Activated T-helper 17 cell treated with anti-CD3 and anti-CD28 coated beads, Interleukin-2, amount 50 U/mL, for 72 hours (primary cell): ENCODE measurements around the gene ACSM3. TPM values are rescaled to one million over a fixed set of nuclear protein-coding genes. Genes with fewer than 3 reads are reported as not detected.

Experiments used
- ATAC-seq: fragments of 150-1000 bp; cut with Tn5 transposase; replicated peaks from 2 replicates; pipeline ENCODE4 v1.10.0; 2021; ENCODE audit warnings: mild to moderate bottlenecking, moderate library complexity
- H3K27ac Mint-ChIP-seq: one replicate; pipeline ENCODE4 v1.8.0; 2022; ENCODE audit warnings: mixed read lengths
- H3K27me3 Mint-ChIP-seq: one replicate; pipeline ENCODE4 v1.8.0; 2022; ENCODE audit warnings: mixed read lengths
- H3K36me3 Mint-ChIP-seq: one replicate; pipeline ENCODE4 v1.8.0; 2022; ENCODE audit warnings: low read depth, mild to moderate bottlenecking, mixed read lengths
- H3K4me1 Mint-ChIP-seq: one replicate; pipeline ENCODE4 v1.8.0; 2022; ENCODE audit warnings: mixed read lengths
- H3K4me3 Mint-ChIP-seq: one replicate; pipeline ENCODE4 v1.8.0; 2022; ENCODE audit warnings: mild to moderate bottlenecking, mixed read lengths
- H3K9me3 Mint-ChIP-seq: one replicate; pipeline ENCODE4 v1.8.0; 2022; ENCODE audit warnings: mixed read lengths
- total RNA-seq, 2 donors: library from RNA; stranded (reverse); gene quantifications; one replicate each; pipeline ENCODE4 v1.2.3, GENCODE V29; 2022

The ACSM3 gene
- total RNA-seq, 2 donors from 2014 or later, result 13.3 to 15.1 TPM

GRCh38 chr16:20806168-20807050 is 42.6 kb downstream of the ACSM3 start, which contains the start of the genes ERI2 and REXO5:
ERI2 (minus strand) TSS chr16:20806472; CDS start chr16:20806430, 42 bp downstream.
REXO5 (plus strand) TSS chr16:20806527; CDS start chr16:20806954, 427 bp downstream.
- ATAC-seq, result peak; percentile 87
- no peaks in the 10 kb centered on the region for H3K9me3 Mint-ChIP-seq
- peaks cover 8% of the 10 kb centered on the region for H3K36me3 Mint-ChIP-seq
- peak within 1 kb of the TSS; percentile 96 for H3K27ac Mint-ChIP-seq
- H3K4me1 Mint-ChIP-seq, result no peaks in the 10 kb centered on the region
- H3K4me3 Mint-ChIP-seq, result peak within 1 kb of the TSS; percentile 93
- no peaks in the 10 kb centered on the region for H3K27me3 Mint-ChIP-seq

- Mint-ChIP-seq H3K27me3 (no peaks in the 10 kb centered on the region), H3K4me1 (no peaks in the 10 kb centered on the region), H3K27ac (peak overlapping the region; percentile 96)
Measured at GRCh38 chr16:20807862-20808261, 44.0 kb downstream of the ACSM3 start.

GRCh38 chr16:20811889-20812439 is 48.1 kb downstream of the ACSM3 start:
- peaks cover 5% of the 10 kb centered on the region for H3K4me1 Mint-ChIP-seq
- H3K9me3 Mint-ChIP-seq, result no peaks in the 10 kb centered on the region
- peaks cover 1% of the 10 kb centered on the region for H3K36me3 Mint-ChIP-seq
- no peaks in the 10 kb centered on the region for H3K27me3 Mint-ChIP-seq
- H3K27ac Mint-ChIP-seq, result no peak overlapping the region
- ATAC-seq, result no peak
- H3K4me3 Mint-ChIP-seq, result no peak overlapping the region

More at GRCh38 chr16:20807862-20808261, 44.0 kb downstream of the ACSM3 start:
- peak overlapping the region; percentile 93 for H3K4me3 Mint-ChIP-seq
- H3K9me3 Mint-ChIP-seq, result no peaks in the 10 kb centered on the region
- ATAC-seq, result no peak
- H3K36me3 Mint-ChIP-seq, result peaks cover 8% of the 10 kb centered on the region

- Mint-ChIP-seq H3K4me3 (no peak overlapping the region), H3K9me3 (no peaks in the 10 kb centered on the region), H3K36me3 (no peaks in the 10 kb centered on the region), H3K27me3 (no peaks in the 10 kb centered on the region), H3K4me1 (peaks cover 5% of the 10 kb centered on the region), H3K27ac (no peak overlapping the region)
- no peak for ATAC-seq
Measured at GRCh38 chr16:20812510-20812909, 48.7 kb downstream of the ACSM3 start.

GRCh38 chr16:20814784-20815183 is 51.0 kb downstream of the ACSM3 start:
- Mint-ChIP-seq H3K9me3 (no peaks in the 10 kb centered on the region), H3K4me3 (no peak overlapping the region), H3K27ac (no peak overlapping the region), H3K36me3 (no peaks in the 10 kb centered on the region), H3K4me1 (peaks cover 5% of the 10 kb centered on the region), H3K27me3 (no peaks in the 10 kb centered on the region)
- ATAC-seq, result peak; percentile 72

- H3K36me3 Mint-ChIP-seq, result peaks cover 4% of the 10 kb centered on the region
- no peaks in the 10 kb centered on the region for H3K9me3 Mint-ChIP-seq
- H3K4me1 Mint-ChIP-seq, result peaks cover 5% of the 10 kb centered on the region
- no peak for ATAC-seq
- no peak overlapping the region for H3K4me3 Mint-ChIP-seq
- no peak overlapping the region for H3K27ac Mint-ChIP-seq
- H3K27me3 Mint-ChIP-seq, result no peaks in the 10 kb centered on the region
Measured at GRCh38 chr16:20818929-20819585, 55.2 kb downstream of the ACSM3 start.

- Mint-ChIP-seq H3K36me3 (peaks cover 4% of the 10 kb centered on the region), H3K27ac (no peak overlapping the region)
Measured at GRCh38 chr16:20821682-20822081, 57.9 kb downstream of the ACSM3 start.

GRCh38 chr16:20822521-20823325 is 58.9 kb downstream of the ACSM3 start:
- no peaks in the 10 kb centered on the region for H3K9me3 Mint-ChIP-seq
- no peak overlapping the region for H3K27ac Mint-ChIP-seq
- peaks cover 4% of the 10 kb centered on the region for H3K36me3 Mint-ChIP-seq
- no peak for ATAC-seq
- H3K4me3 Mint-ChIP-seq, result no peak overlapping the region
- H3K4me1 Mint-ChIP-seq, result no peaks in the 10 kb centered on the region
- H3K27me3 Mint-ChIP-seq, result no peaks in the 10 kb centered on the region

More at GRCh38 chr16:20821682-20822081, 57.9 kb downstream of the ACSM3 start:
- Mint-ChIP-seq H3K27me3 (no peaks in the 10 kb centered on the region), H3K9me3 (no peaks in the 10 kb centered on the region), H3K4me1 (no peaks in the 10 kb centered on the region), H3K4me3 (no peak overlapping the region)
- no peak for ATAC-seq

GRCh38 chr16:20826039-20826566 is 62.3 kb downstream of the ACSM3 start:
- Mint-ChIP-seq H3K4me1 (no peaks in the 10 kb centered on the region), H3K9me3 (no peaks in the 10 kb centered on the region), H3K27ac (no peak overlapping the region), H3K4me3 (no peak overlapping the region), H3K36me3 (peaks cover 3% of the 10 kb centered on the region), H3K27me3 (no peaks in the 10 kb centered on the region)
- no peak for ATAC-seq

- Mint-ChIP-seq H3K4me1 (no peaks in the 10 kb centered on the region), H3K27ac (no peak overlapping the region), H3K9me3 (peaks cover 2% of the 10 kb centered on the region), H3K36me3 (no peaks in the 10 kb centered on the region), H3K27me3 (no peaks in the 10 kb centered on the region), H3K4me3 (no peak overlapping the region)
- ATAC-seq, result no peak
Measured at GRCh38 chr16:20829536-20829935, 65.7 kb downstream of the ACSM3 start.

- no peak for ATAC-seq
- Mint-ChIP-seq H3K27ac (no peak overlapping the region), H3K4me1 (no peaks in the 10 kb centered on the region), H3K4me3 (no peak overlapping the region), H3K9me3 (peaks cover 3% of the 10 kb centered on the region), H3K36me3 (peaks cover 4% of the 10 kb centered on the region), H3K27me3 (no peaks in the 10 kb centered on the region)
Measured at GRCh38 chr16:20830372-20830771, 66.6 kb downstream of the ACSM3 start.

GRCh38 chr16:20833086-20833485 is 69.3 kb downstream of the ACSM3 start:
- no peak overlapping the region for H3K27ac Mint-ChIP-seq
- no peak overlapping the region for H3K4me3 Mint-ChIP-seq
- peaks cover 14% of the 10 kb centered on the region for H3K36me3 Mint-ChIP-seq

GRCh38 chr16:20838240-20838639 is 74.4 kb downstream of the ACSM3 start:
- H3K27me3 Mint-ChIP-seq, result no peaks in the 10 kb centered on the region
- H3K36me3 Mint-ChIP-seq, result peaks cover 14% of the 10 kb centered on the region
- no peak for ATAC-seq
- no peak overlapping the region for H3K27ac Mint-ChIP-seq
- no peaks in the 10 kb centered on the region for H3K4me1 Mint-ChIP-seq
- H3K9me3 Mint-ChIP-seq, result peaks cover 13% of the 10 kb centered on the region
- H3K4me3 Mint-ChIP-seq, result no peak overlapping the region

More at GRCh38 chr16:20833086-20833485, 69.3 kb downstream of the ACSM3 start:
- Mint-ChIP-seq H3K27me3 (no peaks in the 10 kb centered on the region), H3K9me3 (peaks cover 13% of the 10 kb centered on the region), H3K4me1 (no peaks in the 10 kb centered on the region)
- ATAC-seq, result no peak

GRCh38 chr16:20839504-20839903 is 75.7 kb downstream of the ACSM3 start:
- Mint-ChIP-seq H3K4me3 (no peak overlapping the region), H3K9me3 (peaks cover 11% of the 10 kb centered on the region), H3K4me1 (peaks cover 8% of the 10 kb centered on the region), H3K27me3 (no peaks in the 10 kb centered on the region), H3K36me3 (peaks cover 14% of the 10 kb centered on the region), H3K27ac (no peak overlapping the region)
- ATAC-seq, result no peak
